ENCODE results near the gene SHCBP1. TPM values are rescaled to one million over a fixed set of nuclear protein-coding genes. Genes with fewer than 3 reads are reported as not detected.
"Not testable (repeated sequence)": the region's sequence is repeated elsewhere in the genome, so short reads cannot be mapped to it uniquely, and the experiment has no call there.

Gene SHCBP1
- polyA plus RNA-seq, 6 donors from 2014 or later, result 0.19 to 1.1 (median 0.53) TPM; not detected in 1

DNA sequence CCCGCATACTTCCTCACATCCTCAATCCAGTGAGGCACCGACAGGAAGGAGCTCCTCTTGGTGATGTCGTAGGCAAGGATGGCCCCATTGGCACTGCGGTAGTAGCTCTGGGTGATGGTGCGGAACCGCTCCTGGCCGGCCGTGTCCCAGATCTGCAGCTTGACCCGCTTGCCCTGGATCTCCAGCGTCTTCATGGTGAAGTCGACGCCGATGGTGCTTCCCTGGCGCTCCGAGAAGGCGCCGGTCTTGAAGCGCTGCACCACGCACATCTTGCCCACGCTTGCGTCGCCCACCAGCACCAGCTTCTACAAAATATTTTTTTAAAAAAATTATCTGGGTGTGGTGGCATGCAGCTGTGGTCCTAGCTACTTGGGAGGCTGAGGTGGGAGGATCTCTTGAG lies 5.5 kb upstream of the SHCBP1 start:
- not testable (repeated sequence) for H3K4me3 Mint-ChIP-seq, H3K9me3 Mint-ChIP-seq, H3K27ac Mint-ChIP-seq

DNA sequence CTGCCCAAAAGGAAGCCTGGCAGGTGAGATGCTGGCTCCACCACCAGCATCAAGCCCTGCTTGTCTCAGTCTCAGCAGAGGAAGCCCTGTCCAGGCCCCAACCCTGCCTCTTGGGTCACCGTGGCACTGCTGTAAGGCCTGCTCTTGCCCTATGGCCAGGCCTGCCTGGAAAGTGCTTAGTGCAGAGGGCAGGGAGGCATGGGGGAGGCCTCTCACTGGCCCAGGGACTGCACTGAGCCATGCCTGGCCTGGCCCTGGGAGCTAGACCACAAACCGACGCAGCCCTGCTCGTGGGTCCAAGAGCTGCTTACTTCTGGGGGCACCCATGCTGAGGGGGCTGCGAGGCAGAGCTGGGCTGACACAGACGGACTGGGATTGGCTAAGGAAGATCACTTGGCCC lies 3.7 kb upstream of the SHCBP1 start:
- DNase-seq; ATAC-seq (ENCODE audit: low read depth in 2 of 2); H3K4me3 Mint-ChIP-seq; H3K27me3 Mint-ChIP-seq; H3K27ac Mint-ChIP-seq; H3K9me3 Mint-ChIP-seq; H3K36me3 Mint-ChIP-seq: not testable (repeated sequence)
- peaks cover 18 to 26% (median 24%) of the 10 kb centered on the region in 3 donors for H3K4me1 Mint-ChIP-seq

More for the DNA sequence above, 5.5 kb upstream of the SHCBP1 start:
- H3K36me3 Mint-ChIP-seq; ATAC-seq (ENCODE audit: low read depth in 2 of 2); H3K27me3 Mint-ChIP-seq; DNase-seq: not testable (repeated sequence)
- peaks cover 3 to 11% (median 9%) of the 10 kb centered on the region in 3 donors for H3K4me1 Mint-ChIP-seq

DNA sequence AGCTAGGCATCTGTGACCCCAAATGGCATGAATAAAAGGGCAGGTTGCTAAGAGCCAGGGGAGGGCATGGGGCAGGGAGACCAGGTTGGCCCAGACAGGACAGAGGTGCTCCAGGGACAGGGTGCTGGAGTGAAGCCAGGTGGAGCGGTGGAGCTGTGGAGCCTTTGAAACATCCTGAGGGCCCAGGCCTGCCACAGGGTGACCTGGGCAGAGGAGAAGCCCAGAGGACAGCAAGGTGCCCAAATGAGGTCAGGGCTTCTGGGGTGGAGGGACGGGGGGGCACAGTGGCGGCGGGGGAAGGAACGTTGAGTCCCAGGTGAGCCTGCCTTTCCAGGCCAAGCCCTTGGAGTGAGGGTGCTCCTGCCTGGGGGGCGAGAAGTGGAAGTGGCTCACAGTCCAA lies 2.5 kb upstream of the SHCBP1 start:
- not testable (repeated sequence) for H3K9me3 Mint-ChIP-seq; H3K27me3 Mint-ChIP-seq; H3K27ac Mint-ChIP-seq; ATAC-seq (ENCODE audit: low read depth in 2 of 2); DNase-seq; H3K36me3 Mint-ChIP-seq; H3K4me3 Mint-ChIP-seq
- peaks cover 18 to 24% (median 21%) of the 10 kb centered on the region in 3 donors for H3K4me1 Mint-ChIP-seq

DNA sequence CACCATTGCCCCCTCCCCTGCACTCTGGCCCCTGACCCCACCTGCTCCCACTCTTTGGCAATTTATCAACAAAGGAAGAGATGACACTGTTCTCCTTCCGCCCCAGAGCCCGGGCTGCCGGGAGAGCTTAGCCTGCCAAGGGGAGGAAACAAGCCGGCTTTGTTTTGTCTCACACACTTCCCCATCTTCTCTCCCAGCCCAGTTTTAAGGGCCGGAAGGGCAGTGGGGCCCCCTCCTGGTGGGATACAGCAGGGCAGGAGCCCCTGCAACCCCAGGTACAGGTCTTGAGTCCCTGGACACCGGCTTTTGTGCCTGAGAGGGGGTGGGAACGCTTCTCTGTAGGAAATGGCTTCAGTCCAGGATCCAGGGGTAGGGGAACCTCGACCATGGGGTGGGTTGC lies 2.1 kb upstream of the SHCBP1 start:
- not testable (repeated sequence) for H3K9me3 Mint-ChIP-seq, H3K4me3 Mint-ChIP-seq, H3K27me3 Mint-ChIP-seq, H3K36me3 Mint-ChIP-seq, H3K27ac Mint-ChIP-seq, DNase-seq
- H3K4me1 Mint-ChIP-seq, result peaks cover 18 to 24% (median 21%) of the 10 kb centered on the region in 3 donors
- peak in 1 of 2 donors; percentile 23 for ATAC-seq (ENCODE audit: low read depth in 2 of 2)

DNA sequence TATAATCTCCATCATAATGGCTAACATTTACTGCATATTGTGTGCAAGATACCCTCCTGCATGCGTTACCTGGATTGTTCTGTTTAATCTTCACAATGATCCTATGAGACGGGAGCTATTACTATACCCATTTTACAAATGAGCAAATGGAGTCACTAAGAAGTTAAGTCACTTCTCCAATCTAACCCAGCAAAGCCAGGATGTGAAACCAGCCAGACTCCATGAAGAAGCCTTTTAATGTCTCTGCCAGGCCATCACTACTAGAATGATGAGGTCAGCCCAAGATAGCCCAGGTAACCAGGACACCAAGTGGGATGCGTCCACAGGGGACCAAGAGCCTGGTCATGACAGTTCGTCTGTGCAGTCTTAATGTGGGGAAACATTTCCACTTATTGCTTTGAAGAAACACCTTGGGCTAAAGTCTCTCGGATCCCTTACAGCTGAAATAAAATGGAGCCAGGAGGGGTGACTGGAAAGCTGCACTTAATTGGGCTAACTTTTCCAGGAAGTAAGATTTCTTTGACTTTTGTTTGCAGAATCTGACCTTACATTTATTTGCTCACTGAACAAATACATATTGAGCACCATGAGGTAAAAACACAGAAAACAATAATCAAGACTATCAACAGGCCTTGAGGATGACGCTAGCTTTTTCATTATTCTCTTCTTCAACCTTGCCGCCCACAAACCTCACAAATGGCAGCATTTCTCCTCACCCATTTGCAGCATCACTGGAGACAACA lies 926 bp upstream of the SHCBP1 start:
- H3K27ac Mint-ChIP-seq, result peak overlapping the region in 3 of 6 donors; percentile 73 to 93 (median 85)
- H3K9me3 Mint-ChIP-seq, result no peaks in the 10 kb centered on the region
- H3K4me3 Mint-ChIP-seq, result peak overlapping the region; percentile 89 to 96 (median 92)
- no peak for ATAC-seq (ENCODE audit: low read depth in 2 of 2)
- H3K4me1 Mint-ChIP-seq, result peaks cover 18 to 24% (median 21%) of the 10 kb centered on the region in 3 donors
- no peaks in the 10 kb centered on the region for H3K36me3 Mint-ChIP-seq
- H3K27me3 Mint-ChIP-seq, result no peaks in the 10 kb centered on the region
- DNase-seq, result no peak

DNA sequence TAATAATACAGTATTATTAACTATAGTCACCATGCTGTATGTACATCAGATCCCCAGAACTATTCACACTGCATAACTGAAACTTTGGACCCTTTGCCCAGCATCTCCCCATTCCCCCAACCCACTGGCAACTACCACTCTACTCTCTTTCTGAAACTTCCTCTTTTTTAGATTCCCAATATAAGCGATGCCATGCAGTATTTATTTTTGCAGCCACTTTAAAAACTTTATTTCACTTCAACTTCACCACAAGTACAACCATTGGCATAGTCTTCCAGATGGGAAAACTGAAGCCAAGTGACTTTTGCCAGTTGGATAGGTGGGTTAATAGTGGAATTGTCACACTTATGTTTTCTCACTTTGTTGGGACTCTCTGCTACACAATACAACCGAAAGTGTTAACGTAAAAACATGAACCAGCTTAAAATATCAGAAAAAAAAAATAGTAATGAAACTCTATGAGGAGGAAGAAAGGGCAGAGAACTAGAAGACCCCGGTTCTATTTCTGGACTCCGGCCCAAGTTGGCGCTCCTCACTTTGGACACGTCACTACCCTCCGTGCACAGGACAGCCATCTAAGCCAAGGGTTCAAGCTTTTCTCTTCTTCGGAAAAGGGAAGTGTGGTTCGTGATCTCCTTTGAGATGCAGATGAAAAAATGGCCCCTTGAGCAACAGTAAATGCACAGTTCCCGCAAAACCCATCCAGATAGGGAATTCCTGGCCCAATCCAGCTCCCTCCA lies 743 bp downstream of the SHCBP1 start:
- Mint-ChIP-seq H3K27ac (peak overlapping the region; percentile 30 to 88 (median 76)), H3K9me3 (no peaks in the 10 kb centered on the region), H3K4me3 (peak overlapping the region; percentile 89 to 96 (median 90)), H3K4me1 (peaks cover 18 to 24% (median 21%) of the 10 kb centered on the region in 3 donors), H3K27me3 (no peaks in the 10 kb centered on the region), H3K36me3 (no peaks in the 10 kb centered on the region)
- peak; percentile 17 to 19 for ATAC-seq (ENCODE audit: low read depth in 2 of 2)
- DNase-seq, result peak; percentile 3

DNA sequence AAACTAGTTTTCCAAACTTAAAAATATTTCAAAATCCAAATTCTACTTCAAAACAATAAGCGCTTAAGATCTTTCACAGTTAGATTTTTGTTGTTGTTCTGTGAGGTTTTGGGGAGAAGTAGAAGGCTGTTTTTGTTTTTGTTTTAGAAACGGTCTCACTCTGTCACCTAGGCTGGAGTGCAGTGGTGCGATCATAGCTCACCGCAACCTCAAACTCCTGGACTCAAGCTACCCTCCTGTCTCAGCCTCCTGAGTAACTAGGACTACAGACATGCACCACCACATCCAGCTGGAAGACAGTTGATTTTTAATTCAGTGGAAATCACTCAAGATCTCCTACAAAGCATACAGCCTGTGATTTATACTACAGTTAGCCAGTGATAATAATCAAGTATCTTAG lies 2.7 kb downstream of the SHCBP1 start:
- Mint-ChIP-seq H3K4me1 (peaks cover 18 to 24% (median 21%) of the 10 kb centered on the region in 3 donors), H3K27me3 (no peaks in the 10 kb centered on the region), H3K9me3 (no peaks in the 10 kb centered on the region), H3K36me3 (no peaks in the 10 kb centered on the region), H3K4me3 (no peak overlapping the region), H3K27ac (peak overlapping the region in 1 of 6 donors; percentile 63)
- DNase-seq, result no peak
- no peak for ATAC-seq (ENCODE audit: low read depth in 2 of 2)

DNA sequence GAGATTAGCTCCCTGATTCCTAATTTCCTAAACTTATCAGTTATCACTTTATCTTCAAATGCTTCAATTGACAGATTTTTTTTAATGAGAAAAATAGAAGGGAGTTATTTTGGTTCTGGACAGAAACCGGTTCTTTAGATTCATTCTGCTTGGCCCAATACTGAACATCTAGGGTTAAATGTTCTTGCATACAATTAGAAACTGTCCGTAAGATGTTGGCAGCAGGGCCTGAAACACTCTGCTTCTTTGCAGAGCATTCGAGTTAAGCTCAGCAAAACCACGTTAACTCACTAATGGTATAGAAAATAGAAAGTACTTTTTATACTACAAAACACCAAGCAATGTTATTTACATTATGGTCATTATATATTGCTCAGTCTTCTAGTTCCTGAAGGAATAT lies 7.2 kb downstream of the SHCBP1 start:
- no peak for ATAC-seq (ENCODE audit: low read depth in 2 of 2)

DNA sequence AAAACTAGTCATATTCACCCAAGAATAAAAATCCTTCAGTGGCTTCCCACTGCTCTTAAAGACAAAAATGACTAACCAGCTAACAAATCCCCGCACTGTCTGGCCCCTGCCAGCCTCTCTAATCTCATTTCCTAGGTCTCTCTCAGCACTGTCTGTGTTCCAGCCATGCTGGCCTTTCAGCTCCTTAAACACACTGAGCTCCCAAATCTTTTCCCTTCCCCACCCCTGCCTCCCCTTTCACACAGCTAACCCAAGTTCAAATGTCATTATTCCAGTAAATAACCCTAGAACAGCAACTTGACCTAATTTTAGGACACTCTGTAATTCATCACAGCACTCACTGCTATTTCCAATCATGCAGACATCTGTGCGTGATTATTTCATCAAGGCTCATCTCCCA lies 7.8 kb downstream of the SHCBP1 start:
- no peaks in the 10 kb centered on the region for H3K27me3 Mint-ChIP-seq
- no peaks in the 10 kb centered on the region for H3K36me3 Mint-ChIP-seq
- ATAC-seq (ENCODE audit: low read depth in 2 of 2), result no peak
- no peak overlapping the region for H3K4me3 Mint-ChIP-seq
- H3K9me3 Mint-ChIP-seq, result no peaks in the 10 kb centered on the region
- DNase-seq, result no peak
- H3K27ac Mint-ChIP-seq, result no peak overlapping the region
- H3K4me1 Mint-ChIP-seq, result no peaks in the 10 kb centered on the region

More for the DNA sequence above, 7.2 kb downstream of the SHCBP1 start:
- Mint-ChIP-seq H3K9me3 (no peaks in the 10 kb centered on the region), H3K4me1 (no peaks in the 10 kb centered on the region), H3K36me3 (no peaks in the 10 kb centered on the region), H3K27me3 (no peaks in the 10 kb centered on the region), H3K4me3 (no peak overlapping the region), H3K27ac (no peak overlapping the region)
- DNase-seq, result no peak

DNA sequence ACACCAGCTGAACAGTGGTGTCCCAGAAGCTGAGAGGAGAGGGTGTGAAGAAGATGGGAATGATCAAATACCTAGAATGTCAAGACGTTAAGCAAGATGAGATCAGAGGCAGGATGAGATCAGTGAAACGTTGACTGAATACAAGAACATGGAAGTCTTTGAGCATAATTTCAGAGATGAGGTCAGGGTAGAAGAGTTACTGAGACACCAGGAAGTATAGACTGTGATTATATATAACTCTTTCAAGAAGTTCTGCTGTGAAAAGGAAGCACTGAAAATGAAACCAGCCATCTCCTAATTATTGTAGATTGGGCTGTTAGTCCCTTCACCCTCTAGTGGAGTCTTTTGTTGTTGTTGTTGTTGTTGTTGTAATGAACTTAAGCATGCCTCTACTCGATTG lies 9.1 kb downstream of the SHCBP1 start:
- DNase-seq, result no peak
- Mint-ChIP-seq H3K4me3 (no peak overlapping the region), H3K4me1 (no peaks in the 10 kb centered on the region), H3K27me3 (no peaks in the 10 kb centered on the region), H3K9me3 (no peaks in the 10 kb centered on the region), H3K36me3 (no peaks in the 10 kb centered on the region), H3K27ac (no peak overlapping the region)
- ATAC-seq (ENCODE audit: low read depth in 2 of 2), result peak; percentile 50 to 56

DNA sequence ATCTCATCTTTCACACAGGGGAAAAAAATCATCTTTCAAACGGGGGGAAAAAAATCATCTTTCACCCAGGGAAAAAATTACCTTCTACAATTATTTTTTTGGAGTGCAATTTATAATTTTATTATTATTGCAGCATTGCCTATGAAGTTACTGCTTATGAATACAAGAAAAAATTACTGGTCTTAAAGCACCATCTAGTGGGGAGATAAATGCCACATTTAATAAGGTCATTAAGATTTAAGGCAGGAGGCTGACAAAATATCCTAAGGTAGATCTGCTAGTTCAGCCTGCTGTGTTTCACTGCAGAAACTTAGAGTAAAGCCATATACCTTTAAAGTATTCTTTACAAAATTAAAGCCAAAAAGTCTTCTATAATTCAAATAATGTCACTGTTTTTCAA lies 13.7 kb downstream of the SHCBP1 start:
- no peaks in the 10 kb centered on the region for H3K4me1 Mint-ChIP-seq
- no peak for ATAC-seq (ENCODE audit: low read depth in 2 of 2)
- peak overlapping the region in 1 of 6 donors; percentile 4 for H3K27ac Mint-ChIP-seq

DNA sequence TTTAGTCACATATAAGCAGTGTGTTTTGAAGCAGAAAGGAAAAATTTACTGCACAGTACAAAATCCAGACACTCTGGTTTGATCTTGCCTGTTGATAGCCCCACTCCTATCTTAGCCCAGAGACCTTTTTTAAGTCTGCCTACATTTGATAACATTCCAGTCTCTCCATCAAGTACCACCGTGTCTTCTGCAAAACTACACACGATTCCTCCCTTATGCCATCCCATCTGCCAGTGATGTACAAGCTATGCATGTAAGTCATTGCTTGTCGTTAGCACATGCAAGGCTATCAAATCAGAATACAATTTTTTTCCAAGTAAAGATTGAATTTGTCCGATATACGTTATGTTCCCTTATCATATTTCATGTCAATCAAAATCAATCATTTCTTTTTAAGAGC lies 14.9 kb downstream of the SHCBP1 start:
- Mint-ChIP-seq H3K4me3 (no peak overlapping the region), H3K4me1 (no peaks in the 10 kb centered on the region), H3K9me3 (no peaks in the 10 kb centered on the region), H3K27me3 (no peaks in the 10 kb centered on the region), H3K27ac (no peak overlapping the region), H3K36me3 (no peaks in the 10 kb centered on the region)
- DNase-seq, result no peak
- no peak for ATAC-seq (ENCODE audit: low read depth in 2 of 2)

More for the DNA sequence above, 13.7 kb downstream of the SHCBP1 start:
- H3K27me3 Mint-ChIP-seq, result no peaks in the 10 kb centered on the region
- H3K36me3 Mint-ChIP-seq, result no peaks in the 10 kb centered on the region
- no peak overlapping the region for H3K4me3 Mint-ChIP-seq
- no peaks in the 10 kb centered on the region for H3K9me3 Mint-ChIP-seq
- DNase-seq, result peak; percentile 29

DNA sequence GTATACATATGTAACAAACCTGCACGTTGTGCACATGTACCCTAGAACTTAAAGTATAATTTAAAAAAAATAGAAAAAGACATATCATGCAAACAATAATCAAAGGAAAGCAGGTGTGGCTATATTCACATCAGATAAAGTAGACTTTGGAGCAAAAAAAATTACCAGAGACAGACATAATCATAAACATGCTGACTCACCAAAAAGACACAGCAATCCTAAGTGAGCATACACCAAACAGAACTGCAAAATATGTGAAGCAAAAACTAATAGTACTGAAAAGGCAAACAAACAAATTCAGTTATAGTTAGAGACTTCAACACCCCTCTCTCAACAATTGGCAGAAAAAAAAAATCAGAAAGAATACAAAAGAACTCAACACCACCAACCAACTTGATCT lies 29.9 kb downstream of the SHCBP1 start:
- no peak overlapping the region for H3K4me3 Mint-ChIP-seq
- no peak for DNase-seq
- peaks cover 9 to 22% of the 10 kb centered on the region in 2 donors for H3K36me3 Mint-ChIP-seq
- H3K4me1 Mint-ChIP-seq, result no peaks in the 10 kb centered on the region
- ATAC-seq (ENCODE audit: low read depth in 2 of 2), result no peak
- peaks cover 7 to 26% (median 14%) of the 10 kb centered on the region in 7 donors for H3K9me3 Mint-ChIP-seq
- H3K27ac Mint-ChIP-seq, result no peak overlapping the region
- H3K27me3 Mint-ChIP-seq, result no peaks in the 10 kb centered on the region

DNA sequence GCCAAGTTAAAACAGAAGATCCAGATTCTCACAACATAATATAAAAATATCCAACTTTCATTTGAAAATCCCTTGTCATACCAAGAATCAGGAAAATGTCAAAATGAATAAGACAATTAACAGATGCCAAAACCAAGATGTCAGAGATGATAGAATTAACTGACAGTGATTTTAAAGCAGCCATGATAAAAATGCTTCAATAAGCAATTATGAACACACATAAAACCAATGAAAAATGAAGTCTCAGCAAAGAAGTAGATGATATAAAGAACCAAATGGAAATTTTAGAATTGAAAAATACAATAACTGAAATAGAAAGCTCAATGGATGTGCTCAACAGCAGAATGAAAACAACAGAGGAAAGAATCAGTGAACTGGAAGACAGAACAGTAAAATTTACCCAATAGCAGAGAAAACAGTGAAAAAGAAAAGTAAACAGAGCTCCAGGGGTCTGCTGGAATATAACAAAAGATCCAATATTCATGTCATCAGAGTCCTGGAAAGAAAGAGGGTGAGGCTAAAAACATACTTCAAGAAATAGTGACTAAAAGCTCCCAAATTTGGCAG lies 35.1 kb downstream of the SHCBP1 start:
- Mint-ChIP-seq H3K9me3 (peaks cover 16 to 40% (median 28%) of the 10 kb centered on the region in 7 donors), H3K27me3 (no peaks in the 10 kb centered on the region), H3K36me3 (peaks cover 20 to 44% of the 10 kb centered on the region in 2 donors), H3K4me1 (no peaks in the 10 kb centered on the region), H3K4me3 (no peak overlapping the region), H3K27ac (no peak overlapping the region)
- ATAC-seq (ENCODE audit: low read depth in 2 of 2), result no peak
- no peak for DNase-seq

Data from naive B cell (primary cell).